ENCODE results near the gene TCAP.

DNA sequence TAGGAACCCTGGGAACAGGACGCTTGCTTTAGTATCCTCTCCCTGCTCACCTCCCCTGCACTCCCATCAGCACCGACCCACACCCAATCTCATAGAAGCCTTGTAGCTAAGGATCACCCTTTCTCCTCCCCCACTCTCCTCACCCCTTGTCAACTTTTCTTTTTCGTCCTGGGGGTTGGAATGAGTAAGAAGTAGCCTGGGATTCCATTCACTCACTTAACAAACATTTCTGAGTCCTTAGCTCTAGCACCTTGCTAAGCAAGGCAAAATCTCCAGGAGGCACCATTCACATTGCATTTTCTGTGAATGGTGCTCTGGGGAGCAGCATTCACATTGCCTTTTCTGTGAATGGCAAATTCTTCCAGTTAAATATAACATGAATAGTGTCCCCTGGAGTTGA lies 23.8 kb downstream of the TCAP start:
- TF ChIP-seq, protein P1, sequence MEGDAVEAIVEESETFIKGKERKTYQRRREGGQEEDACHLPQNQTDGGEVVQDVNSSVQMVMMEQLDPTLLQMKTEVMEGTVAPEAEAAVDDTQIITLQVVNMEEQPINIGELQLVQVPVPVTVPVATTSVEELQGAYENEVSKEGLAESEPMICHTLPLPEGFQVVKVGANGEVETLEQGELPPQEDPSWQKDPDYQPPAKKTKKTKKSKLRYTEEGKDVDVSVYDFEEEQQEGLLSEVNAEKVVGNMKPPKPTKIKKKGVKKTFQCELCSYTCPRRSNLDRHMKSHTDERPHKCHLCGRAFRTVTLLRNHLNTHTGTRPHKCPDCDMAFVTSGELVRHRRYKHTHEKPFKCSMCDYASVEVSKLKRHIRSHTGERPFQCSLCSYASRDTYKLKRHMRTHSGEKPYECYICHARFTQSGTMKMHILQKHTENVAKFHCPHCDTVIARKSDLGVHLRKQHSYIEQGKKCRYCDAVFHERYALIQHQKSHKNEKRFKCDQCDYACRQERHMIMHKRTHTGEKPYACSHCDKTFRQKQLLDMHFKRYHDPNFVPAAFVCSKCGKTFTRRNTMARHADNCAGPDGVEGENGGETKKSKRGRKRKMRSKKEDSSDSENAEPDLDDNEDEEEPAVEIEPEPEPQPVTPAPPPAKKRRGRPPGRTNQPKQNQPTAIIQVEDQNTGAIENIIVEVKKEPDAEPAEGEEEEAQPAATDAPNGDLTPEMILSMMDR (IDR thresholded peaks at IDR 0.05): no peak
- TF ChIP-seq POLR2A (IDR thresholded peaks at IDR 0.05): no peak
